Ovary (tissue), 3 donors: ENCODE measurements around the gene CCDC91.

Source experiments
- EP300 ChIP-seq: sonication (generic); formaldehyde crosslinking; IDR thresholded peaks from one replicate; pipeline ENCODE4 v1.6.1; 2017; ENCODE audit warnings: antibody characterized with exemption
- POLR2A ChIP-seq: fragments of 450-650 bp; IDR thresholded peaks from one replicate; pipeline ENCODE4 v1.6.1; 2017; ENCODE audit warnings: antibody characterized with exemption, mild to moderate bottlenecking, moderate library complexity
- TF ChIP-seq, protein P1 (sequence below), 3 donors: fragments of 450-650 bp in 2 of 3; fragments of 200-600 bp in 1 of 3; IDR thresholded peaks; one replicate each; pipeline versions ENCODE4 v1.5.1 to v1.8.0; 2016 to 2022; ENCODE audit warnings: antibody characterized with exemption in 3 of 3, mild to moderate bottlenecking in 1 of 3
- donor health status: DM: no; HTN: no; CAD: no.

DNA sequence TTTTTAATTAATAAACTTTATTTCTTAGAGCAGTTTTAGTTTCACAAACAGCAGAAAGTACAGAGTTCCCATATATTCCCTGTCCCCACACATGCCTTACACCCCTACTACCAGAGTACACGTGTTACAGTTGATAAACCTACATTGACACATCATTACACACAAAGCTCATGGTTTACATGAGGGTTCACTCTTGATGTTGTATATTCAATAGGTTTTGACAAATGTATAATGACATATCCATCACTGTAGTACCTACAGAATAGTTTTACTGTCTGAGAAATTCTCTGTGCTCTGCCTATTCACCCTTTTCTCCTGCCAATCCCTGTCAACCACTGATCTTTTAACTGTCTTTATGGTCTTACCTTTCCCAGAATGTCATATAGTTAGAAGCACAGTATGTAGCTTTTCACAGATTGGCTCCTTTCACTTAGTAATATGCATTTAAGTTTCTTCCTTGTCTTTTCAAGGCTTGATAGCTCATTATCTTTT lies 15.1 kb upstream of the CCDC91 start:
- TF ChIP-seq EP300 (no peak), POLR2A (no peak)
- TF ChIP-seq, protein P1, sequence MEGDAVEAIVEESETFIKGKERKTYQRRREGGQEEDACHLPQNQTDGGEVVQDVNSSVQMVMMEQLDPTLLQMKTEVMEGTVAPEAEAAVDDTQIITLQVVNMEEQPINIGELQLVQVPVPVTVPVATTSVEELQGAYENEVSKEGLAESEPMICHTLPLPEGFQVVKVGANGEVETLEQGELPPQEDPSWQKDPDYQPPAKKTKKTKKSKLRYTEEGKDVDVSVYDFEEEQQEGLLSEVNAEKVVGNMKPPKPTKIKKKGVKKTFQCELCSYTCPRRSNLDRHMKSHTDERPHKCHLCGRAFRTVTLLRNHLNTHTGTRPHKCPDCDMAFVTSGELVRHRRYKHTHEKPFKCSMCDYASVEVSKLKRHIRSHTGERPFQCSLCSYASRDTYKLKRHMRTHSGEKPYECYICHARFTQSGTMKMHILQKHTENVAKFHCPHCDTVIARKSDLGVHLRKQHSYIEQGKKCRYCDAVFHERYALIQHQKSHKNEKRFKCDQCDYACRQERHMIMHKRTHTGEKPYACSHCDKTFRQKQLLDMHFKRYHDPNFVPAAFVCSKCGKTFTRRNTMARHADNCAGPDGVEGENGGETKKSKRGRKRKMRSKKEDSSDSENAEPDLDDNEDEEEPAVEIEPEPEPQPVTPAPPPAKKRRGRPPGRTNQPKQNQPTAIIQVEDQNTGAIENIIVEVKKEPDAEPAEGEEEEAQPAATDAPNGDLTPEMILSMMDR (IDR thresholded peaks at IDR 0.05) = no peak
